Kidney epithelial cell (primary cell): ENCODE results near the gene OR6C4. TPM values are rescaled to one million over a fixed set of nuclear protein-coding genes. Genes with fewer than 3 reads are reported as not detected.
"Not testable (repeated sequence)": the region's sequence is repeated elsewhere in the genome, so short reads cannot be mapped to it uniquely, and the experiment has no call there.

Source experiments
- DNase-seq: peaks from one replicate; pipeline ENCODE4 v3.0.0-alpha.2; 2010; ENCODE audit warnings: low read depth
- H3K27me3 ChIP-seq: 2 replicates; pipeline ENCODE4 v1.6.0; 2011; ENCODE audit warnings: low read length; ENCODE audit not compliant: control insufficient read depth, insufficient read depth
- H3K36me3 ChIP-seq: 2 replicates; pipeline ENCODE4 v1.5.1; 2011; ENCODE audit warnings: low read length; ENCODE audit not compliant: control insufficient read depth, insufficient read depth
- H3K4me3 ChIP-seq: 2 replicates; pipeline ENCODE4 v1.5.1; 2011; ENCODE audit warnings: low read depth, mild to moderate bottlenecking, control low read depth, low read length
- total RNA-seq: library from RNA; depleted of rRNA; stranded (reverse); fragments of >200 nt; gene quantifications from 2 replicates; pipeline ENCODE4 v1.2.3, GENCODE V29; 2015
- TF ChIP-seq, protein P1 (sequence below): IDR thresholded peaks from 2 replicates; pipeline ENCODE4 v1.5.1; 2011; ENCODE audit warnings: mild to moderate bottlenecking, moderate library complexity, low read length, control low read depth, inconsistent platforms; ENCODE audit not compliant: insufficient read depth, poor library complexity, severe bottlenecking

Gene OR6C4
- not detected in 2 replicates for total RNA-seq

DNA sequence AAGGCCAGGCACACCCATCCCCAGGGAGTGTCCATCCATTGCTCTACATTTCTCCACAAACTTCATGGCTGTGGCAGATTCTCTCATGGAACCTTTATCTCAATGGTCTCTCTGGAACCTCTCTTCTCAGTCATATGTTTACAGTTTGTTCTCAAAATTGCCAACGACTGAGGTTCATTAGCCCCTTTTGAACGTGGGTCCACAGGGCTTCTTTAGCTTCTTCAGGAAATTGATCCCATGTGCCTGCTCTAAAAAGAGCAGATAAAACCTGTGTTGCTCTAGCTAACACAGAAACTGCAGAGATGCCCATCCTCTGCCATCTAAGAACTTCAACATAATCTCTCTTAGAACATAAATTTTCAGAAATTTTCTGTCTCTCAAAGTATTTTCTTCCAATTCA lies at the start of gene OR6C4:
OR6C4 (plus strand) TSS at position 301 of the 400 bp plus-strand sequence. CDS start 1,625 bp downstream, outside the sequence.
- H3K27me3 ChIP-seq: no peaks in the 10 kb centered on the region
- H3K4me3 ChIP-seq: no peak within 1 kb of the TSS
- TF ChIP-seq, protein P1, sequence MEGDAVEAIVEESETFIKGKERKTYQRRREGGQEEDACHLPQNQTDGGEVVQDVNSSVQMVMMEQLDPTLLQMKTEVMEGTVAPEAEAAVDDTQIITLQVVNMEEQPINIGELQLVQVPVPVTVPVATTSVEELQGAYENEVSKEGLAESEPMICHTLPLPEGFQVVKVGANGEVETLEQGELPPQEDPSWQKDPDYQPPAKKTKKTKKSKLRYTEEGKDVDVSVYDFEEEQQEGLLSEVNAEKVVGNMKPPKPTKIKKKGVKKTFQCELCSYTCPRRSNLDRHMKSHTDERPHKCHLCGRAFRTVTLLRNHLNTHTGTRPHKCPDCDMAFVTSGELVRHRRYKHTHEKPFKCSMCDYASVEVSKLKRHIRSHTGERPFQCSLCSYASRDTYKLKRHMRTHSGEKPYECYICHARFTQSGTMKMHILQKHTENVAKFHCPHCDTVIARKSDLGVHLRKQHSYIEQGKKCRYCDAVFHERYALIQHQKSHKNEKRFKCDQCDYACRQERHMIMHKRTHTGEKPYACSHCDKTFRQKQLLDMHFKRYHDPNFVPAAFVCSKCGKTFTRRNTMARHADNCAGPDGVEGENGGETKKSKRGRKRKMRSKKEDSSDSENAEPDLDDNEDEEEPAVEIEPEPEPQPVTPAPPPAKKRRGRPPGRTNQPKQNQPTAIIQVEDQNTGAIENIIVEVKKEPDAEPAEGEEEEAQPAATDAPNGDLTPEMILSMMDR: no peak
- DNase-seq: no peak
- H3K36me3 ChIP-seq: no peaks in the 10 kb centered on the region

DNA sequence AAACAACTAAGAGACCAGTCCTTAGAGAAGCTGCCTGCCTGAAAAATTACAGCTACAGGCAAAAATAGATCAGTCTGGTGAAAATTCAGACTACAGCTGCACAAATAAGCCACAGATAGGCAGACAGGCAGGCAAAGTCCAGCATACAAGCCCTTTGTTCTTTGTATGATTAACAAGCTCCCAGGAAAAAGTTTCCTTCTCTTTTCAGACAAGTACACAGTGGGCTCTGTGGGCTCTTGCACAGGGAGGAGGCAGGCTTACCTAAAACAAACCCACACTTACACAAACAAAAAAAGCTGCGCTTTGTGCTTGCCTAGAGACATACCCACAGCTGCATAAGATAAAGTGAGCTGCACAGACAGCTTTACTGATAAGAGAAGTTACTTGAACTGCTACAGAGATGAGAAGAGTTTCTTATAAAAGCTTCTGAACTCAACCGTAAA lies 49.6 kb upstream of the OR6C4 start:
- DNase-seq: no peak
- TF ChIP-seq, protein P1: no peak
- H3K27me3 ChIP-seq: no peaks in the 10 kb centered on the region
- no peak overlapping the region for H3K4me3 ChIP-seq
- no peaks in the 10 kb centered on the region for H3K36me3 ChIP-seq

DNA sequence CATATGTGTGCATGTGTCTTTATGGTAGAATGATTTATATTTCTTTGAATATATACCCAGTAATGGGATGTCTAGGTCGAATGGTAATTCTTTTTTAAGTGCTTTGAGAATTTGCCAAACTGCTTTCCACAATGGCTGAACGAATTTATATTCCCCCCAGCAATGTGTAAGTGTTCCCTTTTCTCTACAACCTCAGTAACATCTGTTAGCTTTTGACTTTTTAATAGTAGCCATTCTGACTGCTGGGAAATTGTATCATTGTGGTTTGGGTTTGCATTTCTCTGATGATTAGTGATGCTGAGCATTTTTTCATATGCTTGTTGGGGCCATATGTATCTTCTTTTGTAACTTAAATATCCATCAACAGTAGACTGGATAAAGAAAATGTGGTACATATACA lies 47.8 kb upstream of the OR6C4 start:
- TF ChIP-seq, protein P1: no peak
- no peaks in the 10 kb centered on the region for H3K27me3 ChIP-seq
- H3K4me3 ChIP-seq: no peak overlapping the region

DNA sequence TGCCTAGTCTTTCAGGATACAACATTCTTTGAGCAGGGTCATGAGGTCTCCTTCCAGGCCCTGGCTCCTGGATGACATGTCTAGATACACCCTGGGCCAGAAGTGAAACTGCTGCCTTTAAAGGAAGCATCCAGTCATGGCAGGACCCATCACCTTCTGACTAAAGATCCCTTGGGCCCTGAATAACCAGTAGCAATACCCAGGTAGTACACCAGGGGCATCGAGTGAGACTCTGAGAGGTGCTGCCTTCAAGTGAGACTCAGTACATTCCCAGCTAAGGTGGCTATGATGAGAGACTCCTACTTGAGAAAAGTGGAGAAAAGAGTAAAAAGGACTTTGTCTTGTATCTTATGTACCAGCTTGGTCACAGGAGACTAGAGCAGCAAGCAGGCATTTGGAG lies 33.7 kb upstream of the OR6C4 start:
- no peak for DNase-seq
- TF ChIP-seq, protein P1: no peak
- Histone ChIP-seq H3K4me3 (no peak overlapping the region), H3K36me3 (no peaks in the 10 kb centered on the region), H3K27me3 (no peaks in the 10 kb centered on the region)

More for the DNA sequence above, 47.8 kb upstream of the OR6C4 start:
- no peaks in the 10 kb centered on the region for H3K36me3 ChIP-seq
- DNase-seq: no peak

DNA sequence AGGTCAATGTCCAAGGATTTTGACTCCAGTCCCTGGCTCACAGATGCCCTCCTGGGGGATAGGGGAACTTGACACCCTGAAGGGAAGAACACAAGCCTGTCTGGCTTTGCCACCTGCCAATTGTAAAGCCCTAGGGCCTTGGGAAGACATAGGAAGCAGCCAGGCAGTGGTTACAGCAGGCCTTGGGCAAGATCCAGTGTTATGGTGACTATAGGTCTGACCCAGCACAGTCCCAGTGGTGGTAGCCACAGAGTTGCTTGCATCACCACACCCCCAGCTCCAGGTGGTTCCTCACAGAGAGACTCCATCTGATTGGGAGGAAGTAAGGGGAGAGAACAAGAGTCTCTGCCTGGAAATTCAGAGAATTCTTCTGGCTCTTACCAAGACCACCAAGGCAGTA lies 33.0 kb upstream of the OR6C4 start:
- TF ChIP-seq, protein P1: no peak
- no peak for DNase-seq
- no peaks in the 10 kb centered on the region for H3K27me3 ChIP-seq
- H3K4me3 ChIP-seq: no peak overlapping the region
- no peaks in the 10 kb centered on the region for H3K36me3 ChIP-seq

DNA sequence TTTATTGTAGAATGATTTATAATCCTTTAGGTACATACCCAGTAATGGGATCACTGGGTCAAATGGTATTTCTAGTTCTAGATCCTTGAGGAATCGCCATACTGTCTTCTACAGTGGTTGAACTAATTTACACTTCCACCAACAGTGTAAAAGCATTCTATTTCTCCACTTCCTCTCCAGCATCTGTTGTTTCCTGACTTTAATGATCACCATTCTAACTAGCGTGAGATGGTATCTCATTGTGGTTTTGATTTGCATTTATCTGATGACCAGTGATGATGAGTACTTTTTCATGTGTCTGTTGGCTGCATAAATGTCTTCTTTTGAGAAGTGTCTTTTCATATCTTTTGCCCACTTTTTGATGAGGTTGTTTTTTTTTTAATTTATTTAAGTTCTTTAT lies 1.2 kb upstream of the OR6C4 start:
- H3K4me3 ChIP-seq, DNase-seq, H3K27me3 ChIP-seq, H3K36me3 ChIP-seq: not testable (repeated sequence)
